ENCODE measurements around the gene ADORA2B. TPM values are rescaled to one million over a fixed set of nuclear protein-coding genes. Genes with fewer than 3 reads are reported as not detected.

Gene ADORA2B
- total RNA-seq, 4 donors from 2014 or later, result 35.3 to 55.3 (median 45.5) TPM

DNA sequence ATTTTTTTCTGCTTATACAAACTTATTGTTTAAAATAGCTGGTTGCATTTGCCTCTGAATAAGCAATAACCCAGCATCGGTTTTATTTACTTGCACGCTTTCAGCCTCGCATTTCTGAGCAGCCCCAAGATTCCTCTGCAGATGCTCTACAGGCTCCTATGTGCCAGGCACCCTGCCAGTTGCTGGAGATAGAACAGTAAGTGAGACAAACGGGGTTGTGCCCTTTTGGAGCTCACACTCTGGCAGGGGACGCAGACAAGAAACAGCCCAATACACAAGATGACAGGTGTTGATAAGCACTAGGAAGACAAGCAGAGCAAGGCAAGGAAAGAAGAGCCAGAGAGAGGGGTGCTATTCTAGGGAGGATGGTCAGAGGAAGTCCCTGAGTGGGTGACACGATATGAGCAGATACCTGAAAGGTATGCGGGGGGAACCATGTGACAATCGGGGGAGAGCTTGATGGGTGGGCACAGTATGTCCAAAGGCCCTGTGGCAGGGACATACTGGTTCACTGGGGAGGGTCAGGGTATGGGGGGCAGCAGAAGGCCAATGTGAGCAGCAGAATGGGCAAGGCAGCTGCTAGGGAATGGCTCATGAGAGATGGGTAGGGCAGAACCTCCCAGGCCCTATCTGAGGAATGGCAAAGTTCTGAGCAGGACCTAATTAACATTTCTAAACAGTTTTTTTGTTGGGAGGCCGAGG, 18.7 kb upstream of the ADORA2B start:
- peak in 1 of 2 donors; percentile 35 for DNase-seq (ENCODE audit: low spot score in 2 of 2)
- H3K27ac ChIP-seq, result no peak overlapping the region
- H3K36me3 ChIP-seq, result no peaks in the 10 kb centered on the region
- WGBS, result 79% methylated on average over 9 of the region's 9 CpGs
- H3K4me1 ChIP-seq, result no peaks in the 10 kb centered on the region
- TF ChIP-seq POLR2A (IDR thresholded peaks at IDR 0.05), result no peak
- no peak for TF ChIP-seq POLR2AphosphoS5 (IDR thresholded peaks at IDR 0.05)
- no peak for TF ChIP-seq EP300 (IDR thresholded peaks at IDR 0.05)
- no peak for TF ChIP-seq CTCF (IDR thresholded peaks at IDR 0.05)
- H3K9me3 ChIP-seq, result no peaks in the 10 kb centered on the region
- H3K4me3 ChIP-seq, result no peak overlapping the region
- no peaks in the 10 kb centered on the region for H3K27me3 ChIP-seq

DNA sequence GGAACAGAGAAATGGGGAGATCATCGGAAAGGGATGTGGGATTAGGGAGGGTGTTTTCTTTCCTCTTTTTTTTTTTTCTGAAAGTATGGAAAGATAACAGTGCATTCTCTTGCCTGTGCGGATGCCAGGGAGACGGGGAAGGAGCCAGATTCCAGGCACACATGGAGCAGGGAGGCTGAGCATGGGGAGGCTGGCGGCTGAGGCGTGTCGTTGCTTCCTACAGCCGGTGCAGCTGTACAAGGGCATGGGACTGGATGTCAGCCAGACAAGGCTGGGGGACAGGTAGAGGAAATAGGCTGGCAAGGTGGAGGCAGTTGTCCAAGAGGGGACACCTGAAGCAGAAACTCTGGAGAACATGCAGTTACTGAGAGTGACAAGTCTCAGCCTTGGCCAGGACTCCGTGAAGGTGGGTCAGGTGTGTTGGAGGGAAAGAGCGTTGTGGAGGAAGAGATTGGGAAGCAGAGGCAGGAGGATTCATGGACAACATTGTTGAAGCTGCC, 16.6 kb upstream of the ADORA2B start:
- peak in 1 of 2 donors; percentile 46 for DNase-seq (ENCODE audit: low spot score in 2 of 2)
- H3K27me3 ChIP-seq, result no peaks in the 10 kb centered on the region
- H3K27ac ChIP-seq, result no peak overlapping the region
- H3K9me3 ChIP-seq, result no peaks in the 10 kb centered on the region
- WGBS, result 47% methylated on average over 9 of the region's 9 CpGs
- H3K4me3 ChIP-seq, result no peak overlapping the region
- TF ChIP-seq EP300 (IDR thresholded peaks at IDR 0.05), result no peak
- no peak for TF ChIP-seq POLR2A (IDR thresholded peaks at IDR 0.05)
- TF ChIP-seq POLR2AphosphoS5 (IDR thresholded peaks at IDR 0.05), result no peak
- TF ChIP-seq CTCF (IDR thresholded peaks at IDR 0.05), result no peak
- H3K36me3 ChIP-seq, result no peaks in the 10 kb centered on the region
- H3K4me1 ChIP-seq, result no peaks in the 10 kb centered on the region

DNA sequence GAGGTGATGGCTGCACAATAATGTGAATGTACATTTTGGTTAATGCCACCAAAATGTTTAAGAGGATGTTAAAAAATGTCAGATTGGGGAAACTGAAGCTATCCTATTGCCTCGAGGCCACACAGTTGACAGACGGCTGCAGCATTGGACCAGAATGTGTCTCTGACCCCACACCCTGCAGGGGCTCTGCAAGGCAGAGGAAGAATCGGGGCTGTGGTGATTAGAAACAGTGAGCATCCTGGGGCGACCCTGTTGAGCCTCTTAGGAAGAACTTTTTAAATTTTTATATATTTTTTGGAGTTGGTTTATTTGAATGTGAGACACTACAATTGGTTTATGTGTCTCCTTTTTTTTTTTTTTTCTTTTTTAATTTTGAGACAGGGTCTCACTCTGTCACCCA, 15.0 kb upstream of the ADORA2B start:
- no peak for TF ChIP-seq CTCF (IDR thresholded peaks at IDR 0.05)

GRCh38 chr17:15930426-15930825, 14.5 kb upstream of the ADORA2B start:
- Histone ChIP-seq H3K9me3 (no peaks in the 10 kb centered on the region), H3K27me3 (no peaks in the 10 kb centered on the region), H3K36me3 (no peaks in the 10 kb centered on the region), H3K4me1 (no peaks in the 10 kb centered on the region), H3K27ac (no peak overlapping the region), H3K4me3 (no peak overlapping the region)
- TF ChIP-seq EP300 (IDR thresholded peaks at IDR 0.05), result no peak
- TF ChIP-seq CTCF (IDR thresholded peaks at IDR 0.05), result no peak
- 57% methylated on average over 6 of the region's 6 CpGs for WGBS
- DNase-seq (ENCODE audit: low spot score in 2 of 2), result no peak

More for the DNA sequence above, 15.0 kb upstream of the ADORA2B start:
- no peaks in the 10 kb centered on the region for H3K36me3 ChIP-seq
- H3K9me3 ChIP-seq, result no peaks in the 10 kb centered on the region
- no peak overlapping the region for H3K4me3 ChIP-seq
- H3K27me3 ChIP-seq, result no peaks in the 10 kb centered on the region
- DNase-seq (ENCODE audit: low spot score in 2 of 2), result peak in 1 of 2 donors; percentile 9
- 65% methylated on average over 4 of the region's 4 CpGs for WGBS
- H3K27ac ChIP-seq, result no peak overlapping the region
- H3K4me1 ChIP-seq, result no peaks in the 10 kb centered on the region

DNA sequence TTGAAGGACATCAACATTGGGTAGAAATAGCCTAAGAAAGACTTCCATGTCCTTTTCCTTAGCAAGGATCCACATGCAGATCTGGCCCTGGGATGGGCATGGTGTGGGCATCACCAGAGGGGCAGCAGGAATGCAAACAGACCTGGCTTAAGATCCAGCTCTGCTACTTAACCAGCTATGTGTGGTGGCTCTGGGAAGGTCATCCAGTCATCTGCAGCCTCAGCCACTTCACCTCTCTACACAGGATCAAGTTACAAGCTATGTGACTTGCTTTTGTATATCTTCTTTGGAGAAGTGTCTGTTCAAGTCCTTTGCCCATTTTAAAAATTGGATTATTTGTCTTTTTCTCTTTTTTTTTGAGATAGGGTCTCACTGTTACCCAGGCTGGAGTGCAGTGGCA, 13.5 kb upstream of the ADORA2B start:
- H3K4me3 ChIP-seq, result no peak overlapping the region
- H3K27me3 ChIP-seq, result no peaks in the 10 kb centered on the region
- no peak for DNase-seq (ENCODE audit: low spot score in 2 of 2)
- H3K27ac ChIP-seq, result no peak overlapping the region
- no peaks in the 10 kb centered on the region for H3K9me3 ChIP-seq
- H3K36me3 ChIP-seq, result no peaks in the 10 kb centered on the region
- no peaks in the 10 kb centered on the region for H3K4me1 ChIP-seq
- no peak for TF ChIP-seq EP300 (IDR thresholded peaks at IDR 0.05)
- TF ChIP-seq POLR2AphosphoS5 (IDR thresholded peaks at IDR 0.05), result no peak
- no peak for TF ChIP-seq POLR2A (IDR thresholded peaks at IDR 0.05)

DNA sequence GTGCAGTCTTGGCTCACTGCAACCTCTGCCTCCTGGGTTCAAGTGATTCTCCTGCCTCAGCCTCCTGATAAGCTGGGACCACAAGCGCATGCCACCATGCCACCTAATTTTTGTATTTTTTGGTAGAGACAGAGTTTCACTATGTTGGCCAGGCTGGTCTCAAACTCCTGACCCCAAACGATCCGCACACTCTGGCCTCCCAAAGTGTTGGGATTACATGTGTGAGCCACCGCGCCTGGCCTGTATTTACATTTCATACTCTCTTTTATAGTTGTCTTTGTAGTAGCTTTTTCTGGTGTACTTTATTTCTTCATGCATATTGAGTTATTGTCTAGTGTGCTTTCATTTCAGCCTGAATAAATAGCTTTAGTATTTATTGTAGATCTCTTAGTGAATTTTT, 10.1 kb upstream of the ADORA2B start:
- no peak overlapping the region for H3K27ac ChIP-seq
- TF ChIP-seq POLR2AphosphoS5 (IDR thresholded peaks at IDR 0.05) (no peak), EP300 (IDR thresholded peaks at IDR 0.05) (no peak), POLR2A (IDR thresholded peaks at IDR 0.05) (no peak), CTCF (IDR thresholded peaks at IDR 0.05) (no peak)
- WGBS, result 96% methylated on average over 5 of the region's 5 CpGs
- H3K4me3 ChIP-seq, result no peak overlapping the region
- H3K36me3 ChIP-seq, result no peaks in the 10 kb centered on the region
- DNase-seq (ENCODE audit: low spot score in 2 of 2), result no peak
- no peaks in the 10 kb centered on the region for H3K4me1 ChIP-seq
- no peaks in the 10 kb centered on the region for H3K9me3 ChIP-seq
- no peaks in the 10 kb centered on the region for H3K27me3 ChIP-seq
